GM23338 (cell line): ENCODE measurements around the gene ATF7IP2.

Source experiments
- CREB1 ChIP-seq: fragments of 250-450 bp; sonication (Bioruptor Pico); IDR thresholded peaks from 2 replicates; pipeline ENCODE4 v1.5.0; 2020; ENCODE audit warnings: low read depth, mild to moderate bottlenecking, moderate library complexity
- CTCF ChIP-seq, 2 experiments: fragments of 200-600 bp in 1 of 2; sonication (generic) in 1 of 2; conservative IDR thresholded peaks; 2 replicates each; pipeline versions ENCODE4 v1.5.1 to v1.6.1; 2016 to 2017; ENCODE audit warnings: antibody characterized with exemption in 2 of 2, low read depth in 2 of 2, mild to moderate bottlenecking in 2 of 2, moderate library complexity in 1 of 2
- ETS1 ChIP-seq: IDR thresholded peaks from 2 replicates; pipeline ENCODE4 v1.6.1; 2016; ENCODE audit warnings: antibody characterized with exemption
- EZH2 ChIP-seq: fragments of 200-600 bp; sonication (generic); IDR thresholded peaks from one replicate; pipeline ENCODE4 v1.8.0; 2017; ENCODE audit warnings: antibody characterized with exemption, mild to moderate bottlenecking, low read depth; ENCODE audit not compliant: unreplicated experiment
- EZH2phosphoT487 ChIP-seq: fragments of 200-600 bp; sonication (generic); IDR thresholded peaks from one replicate; pipeline ENCODE4 v1.8.1; 2018; ENCODE audit warnings: antibody characterized with exemption; ENCODE audit not compliant: unreplicated experiment
- JUNB ChIP-seq: IDR thresholded peaks from one replicate; pipeline ENCODE4 v1.6.1; 2016; ENCODE audit warnings: antibody characterized with exemption; ENCODE audit not compliant: unreplicated experiment
- NANOG ChIP-seq: IDR thresholded peaks from 2 replicates; pipeline ENCODE4 v1.6.1; 2016; ENCODE audit warnings: antibody characterized with exemption, borderline replicate concordance
- POLR2AphosphoS5 ChIP-seq: IDR thresholded peaks from 2 replicates; pipeline ENCODE4 v1.6.1; 2016; ENCODE audit warnings: antibody characterized with exemption, low read depth
- REST ChIP-seq: IDR thresholded peaks from one replicate; pipeline ENCODE4 v1.6.1; 2018; ENCODE audit warnings: antibody characterized with exemption; ENCODE audit not compliant: unreplicated experiment
- ZNF114 ChIP-seq: fragments of 250-450 bp; sonication (Bioruptor Pico); IDR thresholded peaks from 2 replicates; pipeline ENCODE4 v1.5.0; 2020; ENCODE audit warnings: mild to moderate bottlenecking, moderate library complexity
- ZNF331 ChIP-seq: fragments of 250-450 bp; sonication (Bioruptor Pico); IDR thresholded peaks from 2 replicates; pipeline ENCODE4 v1.5.0; 2020; ENCODE audit warnings: low read depth, mild to moderate bottlenecking, moderate library complexity
- ZNF462 ChIP-seq: fragments of 250-450 bp; sonication (Bioruptor Pico); IDR thresholded peaks from 2 replicates; pipeline ENCODE4 v1.5.0; 2020; ENCODE audit warnings: mild to moderate bottlenecking, moderate library complexity

GRCh38 chr16:10376229-10376628, 9.6 kb upstream of the ATF7IP2 start:
- no peak for TF ChIP-seq CTCF (conservative IDR thresholded peaks at IDR 0.05; ENCODE audit: low read depth in 2 of 2)
- no peak for TF ChIP-seq ZNF331 (CRISPR knock-in tag)
- TF ChIP-seq EZH2, result no peak
- TF ChIP-seq CREB1 (CRISPR knock-in tag), result no peak
- no peak for TF ChIP-seq POLR2AphosphoS5
- TF ChIP-seq EZH2phosphoT487, result no peak
- no peak for TF ChIP-seq JUNB
- TF ChIP-seq REST, result no peak
- no peak for TF ChIP-seq ZNF114 (CRISPR knock-in tag)
- TF ChIP-seq ETS1, result no peak
- TF ChIP-seq NANOG, result no peak
- no peak for TF ChIP-seq ZNF462
